ENCODE measurements around the gene C2orf74.

DNA sequence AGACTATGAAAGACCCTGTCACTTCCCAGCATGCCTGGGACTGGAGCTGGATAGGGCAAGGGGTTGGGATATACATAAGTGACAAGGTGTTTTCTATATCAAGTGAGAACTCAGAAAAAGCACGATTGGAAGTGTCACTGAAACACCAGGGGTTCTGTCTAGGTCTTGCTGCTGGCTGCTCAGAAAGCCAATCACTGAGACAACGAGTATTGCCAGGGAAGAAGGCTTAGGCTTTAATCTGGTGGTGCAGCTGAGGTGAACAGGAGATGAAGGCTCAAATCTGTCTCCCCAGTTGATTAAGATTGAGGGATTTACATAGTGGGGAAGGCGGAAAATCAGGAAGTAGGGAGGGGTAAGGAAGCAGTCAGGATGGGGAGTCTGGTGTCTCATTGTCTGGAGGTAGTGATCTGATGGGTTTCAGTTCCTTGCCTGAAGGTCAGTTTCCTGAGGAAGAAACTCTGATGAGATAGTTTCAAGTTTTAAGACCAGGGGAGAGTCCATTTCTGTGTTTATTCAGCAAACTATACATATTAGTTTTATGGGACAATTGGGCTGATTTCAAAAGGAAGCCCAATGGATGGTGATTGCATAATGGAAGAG is 3.5 kb upstream of the C2orf74 start:
- TF ChIP-seq, protein P1, sequence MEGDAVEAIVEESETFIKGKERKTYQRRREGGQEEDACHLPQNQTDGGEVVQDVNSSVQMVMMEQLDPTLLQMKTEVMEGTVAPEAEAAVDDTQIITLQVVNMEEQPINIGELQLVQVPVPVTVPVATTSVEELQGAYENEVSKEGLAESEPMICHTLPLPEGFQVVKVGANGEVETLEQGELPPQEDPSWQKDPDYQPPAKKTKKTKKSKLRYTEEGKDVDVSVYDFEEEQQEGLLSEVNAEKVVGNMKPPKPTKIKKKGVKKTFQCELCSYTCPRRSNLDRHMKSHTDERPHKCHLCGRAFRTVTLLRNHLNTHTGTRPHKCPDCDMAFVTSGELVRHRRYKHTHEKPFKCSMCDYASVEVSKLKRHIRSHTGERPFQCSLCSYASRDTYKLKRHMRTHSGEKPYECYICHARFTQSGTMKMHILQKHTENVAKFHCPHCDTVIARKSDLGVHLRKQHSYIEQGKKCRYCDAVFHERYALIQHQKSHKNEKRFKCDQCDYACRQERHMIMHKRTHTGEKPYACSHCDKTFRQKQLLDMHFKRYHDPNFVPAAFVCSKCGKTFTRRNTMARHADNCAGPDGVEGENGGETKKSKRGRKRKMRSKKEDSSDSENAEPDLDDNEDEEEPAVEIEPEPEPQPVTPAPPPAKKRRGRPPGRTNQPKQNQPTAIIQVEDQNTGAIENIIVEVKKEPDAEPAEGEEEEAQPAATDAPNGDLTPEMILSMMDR (IDR thresholded peaks at IDR 0.05 in 8 of 11, conservative IDR thresholded peaks at IDR 0.05 in 3 of 11) = no peak
- TF ChIP-seq POLR2A (IDR thresholded peaks at IDR 0.05) = no peak
